GM18526 (cell line): ENCODE results near the gene PSMD3.

ENCODE experiments used
- POLR2A ChIP-seq: IDR thresholded peaks from 3 replicates; pipeline ENCODE4 v1.6.1; 2011; ENCODE audit not compliant: insufficient read length; ENCODE audit errors: extremely low read depth

The PSMD3 gene

DNA sequence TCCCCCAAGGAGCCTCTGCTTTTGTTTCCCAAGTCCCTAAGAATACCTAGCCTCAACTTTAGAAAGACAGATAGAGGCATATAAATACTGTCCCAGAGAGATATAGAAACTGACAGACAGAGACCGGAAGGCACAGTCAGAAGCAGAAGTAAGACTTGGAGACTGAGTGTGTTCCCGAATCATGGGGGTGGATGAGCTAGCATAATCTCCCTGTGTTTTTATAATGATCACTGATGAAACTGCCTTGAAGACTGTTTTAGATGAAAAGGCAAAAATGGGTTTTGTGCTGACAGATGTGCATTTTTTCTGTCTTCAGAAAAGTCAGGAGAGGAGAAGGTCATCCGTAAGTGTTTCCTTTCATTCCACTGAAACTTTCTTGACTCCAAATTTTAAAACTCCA, 8.3 kb upstream of the PSMD3 start:
- no peak for TF ChIP-seq POLR2A

- no peak for TF ChIP-seq POLR2A
Measured at GRCh38 chr17:39973496-39973895, 7.1 kb upstream of the PSMD3 start.

DNA sequence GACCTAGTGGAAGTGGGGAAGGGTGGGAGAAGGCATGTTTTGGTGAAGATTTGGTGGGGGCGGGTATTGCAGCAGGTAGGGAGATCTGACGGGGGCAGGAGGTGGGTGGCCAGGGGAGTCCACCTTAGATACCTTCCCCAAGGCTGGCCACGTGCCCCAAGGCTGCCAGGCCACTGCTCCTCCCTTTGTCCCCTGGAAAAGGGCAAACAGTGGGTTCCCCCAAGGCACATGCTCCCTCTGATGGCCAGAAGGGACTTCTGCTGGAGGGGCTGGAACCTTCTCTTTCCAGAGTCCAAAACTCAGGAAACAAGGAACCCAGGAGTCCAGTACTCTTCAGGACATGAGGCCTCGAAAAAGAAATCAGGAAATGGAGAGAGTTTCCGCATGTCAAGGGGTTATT, 6.2 kb upstream of the PSMD3 start:
- no peak for TF ChIP-seq POLR2A

DNA sequence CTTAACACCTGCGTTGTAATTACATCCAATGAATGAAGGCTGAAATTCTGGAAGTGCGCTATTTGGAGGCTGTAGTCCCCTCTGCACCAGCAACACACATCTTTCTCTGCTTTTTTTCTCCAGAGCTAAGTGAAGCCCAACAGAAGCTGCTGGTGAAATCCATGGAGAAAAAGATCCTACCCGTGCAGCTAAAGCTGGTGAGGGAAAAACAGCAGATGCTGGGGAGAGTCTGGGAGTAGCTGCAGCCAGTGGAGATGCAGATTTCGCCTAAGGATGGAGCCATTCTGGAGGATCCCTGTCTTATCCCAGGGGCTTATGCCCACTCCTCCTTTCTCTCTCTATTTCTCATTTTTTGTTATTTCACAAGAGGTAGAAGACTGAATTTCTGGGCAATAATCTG, 4.8 kb upstream of the PSMD3 start:
- no peak for TF ChIP-seq POLR2A

- no peak for TF ChIP-seq POLR2A
Measured at GRCh38 chr17:39979016-39979670, 1.5 kb upstream of the PSMD3 start.

GRCh38 chr17:39979893-39980350, 685 bp upstream of the PSMD3 start:
- TF ChIP-seq POLR2A: no peak

- no peak for TF ChIP-seq POLR2A
Measured at GRCh38 chr17:39981207-39981741, 667 bp downstream of the PSMD3 start.

DNA sequence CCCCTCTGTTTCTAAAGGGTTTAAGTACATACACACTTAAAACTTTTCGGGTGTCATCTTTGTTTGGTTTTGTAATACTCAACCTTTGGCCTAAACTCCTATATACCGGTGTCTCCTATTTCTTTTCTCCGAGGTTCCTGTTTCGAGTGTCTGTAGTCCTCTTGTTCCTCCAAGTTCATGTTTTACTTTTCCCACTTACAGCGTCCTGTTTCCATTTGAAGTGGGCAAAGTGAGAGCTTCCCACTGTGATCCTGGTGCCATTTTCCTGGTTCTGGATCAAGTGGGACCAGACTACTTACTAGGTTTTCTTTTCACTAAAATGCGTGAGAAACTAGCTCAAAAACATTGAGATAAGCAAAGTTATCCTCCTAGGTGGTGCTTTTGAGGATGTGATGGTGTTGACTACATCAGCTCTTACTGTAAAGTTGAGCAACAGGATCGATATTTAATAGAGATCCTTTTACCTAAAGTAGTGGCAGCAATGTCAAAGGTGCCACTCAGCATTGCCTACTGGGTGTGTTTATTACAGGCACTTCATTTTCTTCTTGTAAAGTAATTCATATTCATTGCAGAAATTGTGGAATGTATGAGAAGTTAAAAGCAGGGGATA, 1.3 kb downstream of the PSMD3 start:
- TF ChIP-seq POLR2A: no peak

GRCh38 chr17:39988206-39988810, 7.7 kb downstream of the PSMD3 start:
- no peak for TF ChIP-seq POLR2A

DNA sequence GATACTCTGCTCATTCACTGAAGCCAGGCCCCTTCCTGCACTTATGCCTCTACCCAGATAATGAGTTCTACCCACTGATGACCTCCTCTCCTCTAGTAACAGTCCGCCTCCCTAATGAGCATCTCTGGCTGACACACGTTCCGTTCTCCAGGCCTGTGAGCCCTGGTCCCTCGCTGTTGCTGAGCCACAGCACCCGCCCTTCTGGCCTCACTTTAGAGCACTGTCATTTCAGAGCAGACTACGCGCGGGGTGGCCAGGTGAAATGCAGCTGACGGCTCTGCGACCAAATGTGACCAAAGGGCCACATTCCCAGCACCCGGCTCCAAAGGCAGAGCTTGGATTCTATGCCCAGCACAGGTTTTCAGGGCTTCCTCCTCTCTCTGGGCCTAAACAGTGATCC, 13.8 kb downstream of the PSMD3 start:
- TF ChIP-seq POLR2A: no peak

- no peak for TF ChIP-seq POLR2A
Measured at GRCh38 chr17:39995438-39995837, 14.8 kb downstream of the PSMD3 start.

GRCh38 chr17:39996162-39996561, 15.6 kb downstream of the PSMD3 start:
- no peak for TF ChIP-seq POLR2A

GRCh38 chr17:39996800-39997199, 16.2 kb downstream of the PSMD3 start:
- TF ChIP-seq POLR2A: no peak

GRCh38 chr17:39997543-39997942, 16.9 kb downstream of the PSMD3 start:
- no peak for TF ChIP-seq POLR2A

- TF ChIP-seq POLR2A: no peak
Measured at GRCh38 chr17:39999067-39999466, 18.5 kb downstream of the PSMD3 start.

DNA sequence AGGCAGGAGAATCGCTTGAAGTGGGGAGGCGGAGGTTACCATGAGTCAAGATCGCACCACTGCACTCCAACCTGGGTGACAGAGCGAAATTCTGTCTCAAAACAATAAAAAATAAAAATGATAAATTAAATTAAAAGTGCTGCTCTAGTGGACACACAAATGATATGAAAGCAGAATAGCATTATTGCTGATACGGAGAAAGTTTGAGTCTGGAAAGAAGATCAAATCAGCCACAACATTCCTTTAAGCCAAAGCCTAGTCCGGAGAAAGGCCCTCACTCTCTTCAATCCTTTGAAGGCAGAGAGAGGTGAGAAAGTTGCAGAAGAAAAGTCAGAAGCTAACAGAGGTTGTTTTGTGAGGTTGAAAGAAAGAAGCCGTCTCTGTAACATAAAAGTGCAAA, 19.6 kb downstream of the PSMD3 start:
- TF ChIP-seq POLR2A: no peak
